HK-2 (cell line): Measurements from ENCODE around the gene CBLL1.

ENCODE experiments used
- DNase-seq: peaks from one replicate; pipeline ENCODE4 v3.0.0-alpha.2; 2018; ENCODE audit not compliant: unreplicated experiment

CBLL1 gene

GRCh38 chr7:107810626-107811025 is 66.7 kb downstream of the CBLL1 start:
- DNase-seq, result no peak
